Urothelium cell line (cell line): Measurements from ENCODE around the gene APBB1IP.
"Not testable (repeated sequence)": the region's sequence is repeated elsewhere in the genome, so short reads cannot be mapped to it uniquely, and the experiment has no call there.

Source experiments
- DNase-seq: peaks from one replicate; pipeline ENCODE4 v3.0.0; 2011; ENCODE audit warnings: low spot score, mixed read lengths
- FAIRE-seq: peaks from 2 replicates; lab custom pipeline; 2011; peaks lifted over from hg19 to GRCh38; lab: Jason Lieb, UNC

The APBB1IP gene

DNA sequence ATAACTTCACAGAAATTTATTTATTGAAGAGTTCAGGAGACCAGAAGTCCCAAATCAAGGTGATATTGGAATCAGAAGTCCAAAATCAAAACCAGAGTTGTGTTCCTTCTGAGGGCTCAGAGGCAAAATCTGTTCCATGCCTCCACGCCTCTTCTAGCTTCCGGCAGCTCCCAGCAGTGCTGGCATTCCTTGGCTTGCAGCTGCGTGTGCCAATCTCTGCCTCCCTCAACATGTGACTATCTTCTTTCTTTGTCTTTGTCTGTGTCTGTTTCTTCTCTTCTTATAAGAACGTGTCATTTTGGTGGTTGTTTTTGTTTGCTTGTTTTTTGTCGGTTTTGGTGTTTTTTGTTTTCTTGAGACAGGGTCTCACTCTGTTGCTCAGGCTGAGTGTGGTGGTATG lies 116.1 kb downstream of the APBB1IP start:
- FAIRE-seq (peak; percentile 32), DNase-seq (no peak)

DNA sequence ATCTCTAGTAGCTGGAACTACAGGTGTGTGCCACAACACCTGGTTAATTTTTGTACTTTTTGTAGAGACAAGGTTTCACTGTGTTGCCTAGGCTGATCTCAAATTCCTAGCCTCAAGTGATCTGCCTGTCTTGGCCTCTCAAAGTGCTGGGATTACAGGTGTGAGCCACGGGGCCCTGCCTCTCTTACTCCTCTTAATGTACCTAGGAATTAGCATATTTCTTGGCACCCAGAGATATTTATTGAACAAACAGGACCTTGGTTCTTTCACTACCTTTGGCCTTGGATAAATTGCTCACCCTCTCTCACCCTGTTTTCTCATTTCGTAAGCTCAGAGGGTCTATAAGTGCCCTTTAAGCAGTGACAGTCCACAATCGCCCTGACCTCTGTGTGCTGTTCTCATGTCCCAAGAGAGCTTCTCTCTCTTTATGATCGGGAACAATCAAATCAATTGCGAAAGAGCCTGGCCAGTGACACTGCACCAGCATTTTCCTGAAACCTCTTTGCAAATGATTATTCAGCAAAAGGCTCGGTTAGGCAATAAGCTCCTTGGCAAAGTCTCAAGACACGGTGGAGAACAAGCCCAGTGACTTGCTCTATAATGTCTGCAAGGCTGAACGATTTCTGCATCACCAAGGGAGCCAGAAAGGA lies 117.7 kb downstream of the APBB1IP start:
- DNase-seq (no peak), FAIRE-seq (no peak)

DNA sequence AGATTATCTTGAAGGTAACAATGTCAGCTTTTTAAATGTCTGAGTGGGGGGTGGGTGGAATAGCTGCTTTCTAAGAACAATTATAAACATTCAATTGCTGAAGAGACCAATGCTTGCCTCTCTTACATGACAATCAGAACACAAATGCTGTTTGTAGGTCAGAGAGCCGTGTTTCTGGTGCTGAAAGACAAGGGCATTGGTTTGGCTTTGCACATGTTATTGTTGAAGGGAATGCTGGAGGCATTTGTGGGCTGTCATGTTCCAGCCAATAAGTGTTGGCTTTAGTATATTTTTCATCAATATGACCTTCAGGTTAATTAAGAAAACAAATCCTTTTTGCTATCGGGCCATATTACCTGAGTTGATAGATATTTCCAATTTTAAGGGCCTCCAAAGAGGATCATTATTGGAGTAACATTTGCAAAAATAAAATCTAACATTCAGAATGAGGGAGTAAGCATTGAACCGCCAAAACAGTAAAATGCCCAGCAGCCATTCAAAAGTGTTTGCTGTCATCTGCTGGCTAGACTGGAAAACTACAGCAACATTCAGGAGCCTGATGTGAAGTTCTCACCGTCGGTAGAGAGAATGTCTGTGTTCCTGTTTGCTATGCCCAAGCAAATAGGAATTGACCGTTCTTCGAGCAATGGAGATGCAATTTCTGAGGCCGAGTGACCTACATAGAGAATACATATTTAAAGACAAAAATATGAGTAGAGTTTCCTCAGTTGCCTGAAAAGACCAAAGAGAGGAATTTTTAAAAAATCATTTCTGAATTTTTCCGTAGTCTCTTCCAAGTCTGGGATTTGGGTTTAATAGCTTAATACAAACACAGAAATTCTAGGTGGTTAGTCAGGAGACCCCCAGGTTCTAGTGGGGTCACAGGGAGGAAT lies 118.9 kb downstream of the APBB1IP start:
- DNase-seq = peak; percentile 72

DNA sequence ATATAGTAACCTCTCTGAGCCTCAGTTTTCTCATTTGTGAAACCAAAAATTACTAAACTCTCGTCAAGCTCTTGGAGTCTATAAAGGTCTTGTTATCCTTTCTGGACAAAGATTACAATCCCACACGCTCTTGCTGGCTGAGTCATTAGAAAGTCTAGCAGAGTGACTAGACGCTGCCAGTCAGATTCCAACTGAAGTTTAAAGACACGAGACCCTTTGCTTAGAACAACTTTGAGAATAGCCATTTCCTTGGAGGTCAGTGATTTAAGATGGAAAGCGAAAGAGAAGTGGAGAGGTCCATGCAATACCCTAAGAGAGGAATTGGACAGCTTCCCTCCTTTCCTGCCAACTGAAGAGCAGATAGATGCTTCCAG lies 119.5 kb downstream of the APBB1IP start:
- DNase-seq = peak; percentile 36
- FAIRE-seq = no peak

More for the DNA sequence above, 118.9 kb downstream of the APBB1IP start:
- FAIRE-seq = peak; percentile 42

DNA sequence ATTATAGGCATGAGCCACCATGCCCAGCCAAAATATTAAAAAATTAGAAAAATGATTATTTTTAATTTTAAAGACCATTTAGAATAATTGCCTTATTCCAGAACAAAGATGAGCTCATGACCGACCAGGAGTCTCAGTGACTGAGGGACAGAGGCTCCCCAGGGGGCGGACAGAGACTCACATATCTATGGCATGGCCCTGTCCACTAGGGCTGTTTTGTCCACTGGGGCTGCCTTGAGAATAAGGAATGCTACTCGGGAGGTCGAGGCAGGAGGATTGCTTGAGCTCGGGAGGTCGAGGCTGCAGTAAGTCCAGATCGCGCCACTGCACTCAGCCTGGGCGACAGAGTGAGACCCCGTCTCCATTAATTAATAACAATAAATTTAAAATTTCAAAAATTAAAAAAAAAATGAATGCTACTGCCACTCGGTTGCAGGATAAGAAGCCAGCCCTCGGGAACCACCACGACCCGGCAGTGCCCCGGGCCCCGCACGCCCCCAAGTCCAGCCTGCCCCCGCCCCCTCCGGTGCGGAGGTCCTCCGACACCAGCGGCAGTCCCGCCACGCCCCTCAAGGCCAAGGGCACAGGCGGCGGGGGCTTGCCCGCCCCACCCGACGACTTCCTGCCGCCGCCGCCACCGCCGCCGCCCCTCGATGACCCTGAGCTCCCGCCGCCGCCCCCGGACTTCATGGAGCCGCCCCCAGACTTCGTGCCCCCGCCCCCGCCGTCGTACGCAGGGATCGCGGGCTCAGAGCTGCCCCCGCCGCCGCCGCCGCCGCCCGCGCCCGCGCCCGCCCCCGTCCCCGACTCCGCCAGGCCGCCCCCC lies 128.6 kb downstream of the APBB1IP start:
- FAIRE-seq = no peak
- DNase-seq = peak; percentile 65

DNA sequence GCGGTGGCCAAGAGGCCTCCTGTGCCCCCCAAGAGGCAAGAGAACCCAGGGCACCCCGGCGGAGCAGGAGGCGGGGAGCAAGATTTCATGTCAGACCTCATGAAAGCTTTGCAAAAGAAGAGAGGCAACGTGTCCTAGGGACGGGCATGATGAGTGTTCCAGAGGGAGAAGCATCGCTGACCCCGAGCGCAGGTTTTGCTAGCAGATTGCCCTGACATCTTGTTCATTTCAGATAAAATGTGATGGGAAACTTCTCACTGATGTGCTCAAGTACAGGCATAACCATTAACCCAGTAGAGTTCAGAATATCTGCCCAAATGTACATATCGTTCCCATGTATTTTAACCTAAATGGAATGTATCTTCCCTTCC lies 129.2 kb downstream of the APBB1IP start:
- FAIRE-seq (no peak), DNase-seq (no peak)

DNA sequence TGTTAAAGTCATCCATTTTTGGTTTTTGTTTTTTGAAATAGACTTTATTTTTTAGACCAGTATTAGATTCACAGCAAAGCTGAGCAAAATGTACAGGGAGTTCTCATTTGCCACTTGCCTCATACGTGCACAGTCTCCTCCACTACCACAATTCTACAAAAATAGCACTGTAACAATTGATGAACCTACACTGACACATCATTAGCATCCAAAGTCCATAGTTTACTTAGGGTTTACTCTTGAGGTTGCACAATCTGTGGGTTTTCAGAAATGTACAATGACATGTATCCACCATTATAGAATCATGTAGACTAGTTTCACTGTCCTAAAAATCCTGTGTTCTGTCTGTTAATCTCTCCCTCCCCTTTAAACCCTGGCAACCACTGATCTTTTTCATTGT lies 133.5 kb downstream of the APBB1IP start:
- FAIRE-seq (no peak), DNase-seq (no peak)

DNA sequence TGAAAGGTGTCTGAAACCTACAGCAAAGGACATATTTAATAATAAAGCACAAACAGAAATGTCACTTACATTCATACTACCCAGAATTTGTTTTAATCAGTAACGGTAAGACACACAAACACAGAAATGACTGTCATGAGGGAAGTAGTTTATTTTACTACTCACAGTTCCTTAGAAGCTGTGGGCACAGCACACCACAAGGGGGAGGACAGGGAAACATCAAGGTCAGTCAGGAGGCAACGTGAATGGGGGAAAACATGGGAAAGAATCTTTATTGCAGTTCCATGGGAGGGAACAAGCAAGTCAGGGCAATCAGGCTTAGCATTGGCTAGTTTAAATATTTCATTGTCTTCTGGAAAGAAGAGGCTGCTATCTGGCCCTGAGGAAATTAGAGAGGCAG lies 135.5 kb downstream of the APBB1IP start:
- no peak for DNase-seq
- no peak for FAIRE-seq

DNA sequence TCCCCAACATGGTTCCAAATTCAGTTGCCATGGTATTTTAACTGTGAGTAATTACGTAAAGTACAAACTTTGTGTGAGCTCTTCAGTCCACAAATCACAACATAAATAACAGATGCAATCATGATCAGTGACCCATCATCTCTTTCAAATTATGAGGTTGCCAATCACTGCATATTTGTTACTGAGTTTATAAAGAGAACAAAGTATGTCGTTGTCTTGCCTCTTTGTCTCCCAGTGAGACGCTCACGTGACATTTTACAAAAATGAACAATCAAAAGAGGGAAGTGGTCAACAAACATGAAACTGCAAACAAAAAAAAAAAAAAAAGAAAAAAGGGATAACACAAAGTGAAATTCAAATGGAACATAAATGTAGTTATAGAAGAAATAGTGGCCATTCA lies 136.6 kb downstream of the APBB1IP start:
- DNase-seq = no peak
- FAIRE-seq = no peak

DNA sequence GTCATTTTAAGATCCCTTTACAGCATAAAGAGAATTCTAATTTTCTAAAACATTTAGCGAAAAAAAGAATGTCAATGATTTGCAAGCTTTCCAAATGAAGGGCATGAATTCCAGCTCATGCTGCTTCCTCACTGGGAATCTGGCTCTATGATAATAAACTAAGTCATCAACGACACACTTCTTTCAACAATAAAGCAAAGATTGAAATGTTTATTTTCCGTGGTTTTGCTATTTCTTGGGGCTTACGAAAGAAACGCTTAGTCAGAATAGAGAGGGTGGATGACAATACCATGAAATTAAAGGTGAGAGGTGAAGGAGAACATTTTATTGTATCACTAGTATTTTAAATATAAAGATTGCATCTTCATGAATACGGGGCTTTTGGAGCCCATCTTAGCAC lies 140.2 kb downstream of the APBB1IP start:
- DNase-seq, FAIRE-seq: not testable (repeated sequence)

DNA sequence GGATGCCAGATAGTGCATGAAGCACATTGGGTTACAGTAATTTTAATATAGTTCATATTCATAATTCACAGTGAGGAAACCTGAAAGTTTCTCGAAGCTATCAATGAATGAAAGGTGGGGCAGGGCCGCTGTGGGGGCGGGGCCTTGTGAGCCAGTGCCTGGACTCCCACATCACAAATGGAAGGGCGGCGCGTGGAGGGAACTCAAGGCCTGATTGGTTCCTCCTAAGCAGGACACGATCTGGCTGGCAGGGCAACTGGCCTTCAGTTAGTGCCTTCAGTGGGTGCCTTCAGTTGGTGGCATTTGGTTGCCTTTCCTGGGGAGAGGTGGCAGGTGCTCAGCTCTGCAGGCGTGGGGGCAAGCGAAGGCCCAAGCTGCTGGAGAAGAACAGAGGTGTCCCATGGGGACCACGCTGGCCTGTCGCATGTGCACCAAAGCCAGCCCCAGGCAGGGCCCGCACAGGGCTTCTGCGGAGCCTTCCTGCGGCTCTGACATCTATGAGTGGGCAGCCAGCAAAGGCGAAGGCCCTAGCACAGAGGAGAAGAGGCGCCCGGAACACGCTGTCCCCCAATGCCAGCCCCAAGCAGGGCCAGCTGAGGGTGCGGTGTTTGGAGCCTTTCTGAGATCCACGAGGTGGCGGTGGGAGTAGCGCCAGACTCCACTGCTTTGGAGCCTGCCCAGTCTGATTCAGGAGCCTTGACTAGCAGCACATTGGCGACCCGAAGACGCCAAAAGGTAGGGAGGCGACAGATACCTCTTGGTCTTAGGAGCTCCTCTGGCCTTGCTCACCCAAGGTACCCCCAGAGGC lies 141.3 kb downstream of the APBB1IP start:
- FAIRE-seq (no peak), DNase-seq (no peak)

DNA sequence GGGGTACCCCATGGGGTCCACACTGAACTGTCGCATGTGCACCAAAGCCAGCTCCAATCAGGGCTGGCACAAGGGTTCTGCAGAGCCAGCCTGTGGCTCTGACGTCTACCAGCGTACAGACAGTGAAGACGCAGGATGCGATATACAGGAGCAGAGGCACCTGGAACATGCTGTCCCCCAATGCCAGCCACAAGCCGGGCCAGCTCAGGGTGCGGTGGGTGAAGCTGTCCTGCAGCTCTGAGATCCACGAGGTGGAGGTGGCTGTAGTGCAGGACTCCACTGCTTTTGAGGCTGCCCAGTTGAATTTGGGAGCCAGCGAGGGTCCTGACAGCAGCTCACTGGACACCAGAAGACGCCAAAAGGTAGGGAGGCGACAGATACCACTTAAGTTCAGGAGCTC lies 148.1 kb downstream of the APBB1IP start:
- FAIRE-seq (no peak), DNase-seq (no peak)

DNA sequence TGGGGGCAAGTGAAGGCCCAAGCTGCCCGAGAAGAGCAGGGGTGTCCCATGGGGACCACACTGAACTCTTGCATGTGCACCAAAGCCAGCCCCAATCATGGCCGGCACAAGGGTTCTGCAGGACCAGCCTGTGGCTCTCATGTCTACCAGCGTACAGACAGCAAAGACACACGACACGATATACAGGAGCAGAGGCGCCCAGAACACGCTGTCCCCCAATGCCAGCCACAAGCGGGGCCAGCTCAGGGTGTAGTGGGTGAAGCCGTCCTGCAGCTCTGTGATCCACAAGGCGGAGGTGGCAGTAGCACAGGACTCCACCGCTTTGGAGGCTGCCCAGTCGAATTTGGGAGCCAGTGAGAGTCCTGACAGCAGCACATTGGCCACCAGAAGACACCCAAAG lies 150.5 kb downstream of the APBB1IP start:
- no peak for FAIRE-seq

DNA sequence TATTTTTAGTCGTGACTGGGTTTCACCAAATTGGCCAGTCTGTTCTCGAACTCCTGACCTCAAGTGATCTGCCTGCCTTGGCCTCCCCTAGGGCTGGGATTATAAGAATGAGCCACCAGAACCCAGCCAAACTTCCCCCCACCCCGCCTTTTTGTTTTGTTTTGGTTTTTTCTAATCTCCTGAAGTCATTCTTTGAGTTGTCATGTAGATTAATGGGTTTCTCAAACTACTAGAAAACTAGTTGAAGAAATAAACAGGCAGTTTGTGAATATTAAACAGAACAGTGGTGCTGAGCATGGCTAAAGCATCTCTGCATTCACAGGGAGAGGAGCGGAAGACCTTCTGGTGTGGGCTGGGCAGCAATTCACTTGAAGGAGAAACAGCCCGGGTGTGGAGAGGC lies 151.7 kb downstream of the APBB1IP start:
- not testable (repeated sequence) for DNase-seq, FAIRE-seq

More for the DNA sequence above, 150.5 kb downstream of the APBB1IP start:
- no peak for DNase-seq

DNA sequence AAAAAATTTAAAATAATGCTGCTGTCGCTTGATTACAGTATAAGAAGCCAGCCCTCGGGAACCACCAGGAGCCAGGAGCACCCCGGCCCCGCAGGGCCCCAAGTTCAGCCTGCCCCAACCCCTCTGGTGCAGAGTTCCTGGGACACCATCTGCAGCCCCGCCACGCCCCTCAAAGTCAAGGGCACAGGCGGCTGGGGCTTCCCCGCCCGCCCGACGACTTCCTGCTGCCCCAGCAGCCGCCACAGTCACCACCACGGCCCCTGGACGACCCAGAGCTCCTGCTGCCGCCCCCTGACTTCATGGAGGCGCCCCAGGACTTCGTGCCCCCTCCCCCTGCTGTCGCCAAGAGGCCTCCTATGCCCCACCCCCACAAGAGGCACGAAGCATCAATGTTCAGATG lies 155.8 kb downstream of the APBB1IP start:
- FAIRE-seq (no peak), DNase-seq (peak; percentile 21)

DNA sequence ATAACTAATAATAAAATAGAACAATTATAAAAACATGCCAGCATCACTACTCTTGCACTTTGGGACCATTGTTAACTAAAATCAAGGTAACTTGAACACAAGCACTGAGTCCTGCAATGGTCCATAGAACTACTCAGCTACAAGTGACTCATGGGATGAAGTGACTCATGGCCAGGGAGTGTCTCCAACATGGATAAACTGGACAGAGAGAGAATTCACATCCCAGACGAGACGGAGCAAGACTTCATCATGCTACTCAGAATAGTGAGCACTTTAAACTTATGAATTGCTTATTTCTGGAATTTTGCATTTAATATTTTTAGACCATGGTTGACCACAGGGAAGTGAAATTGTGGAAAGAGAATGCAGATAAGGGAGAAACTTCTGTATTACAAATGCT lies 165.1 kb downstream of the APBB1IP start:
- not testable (repeated sequence) for DNase-seq
- peak; percentile 99 for FAIRE-seq

DNA sequence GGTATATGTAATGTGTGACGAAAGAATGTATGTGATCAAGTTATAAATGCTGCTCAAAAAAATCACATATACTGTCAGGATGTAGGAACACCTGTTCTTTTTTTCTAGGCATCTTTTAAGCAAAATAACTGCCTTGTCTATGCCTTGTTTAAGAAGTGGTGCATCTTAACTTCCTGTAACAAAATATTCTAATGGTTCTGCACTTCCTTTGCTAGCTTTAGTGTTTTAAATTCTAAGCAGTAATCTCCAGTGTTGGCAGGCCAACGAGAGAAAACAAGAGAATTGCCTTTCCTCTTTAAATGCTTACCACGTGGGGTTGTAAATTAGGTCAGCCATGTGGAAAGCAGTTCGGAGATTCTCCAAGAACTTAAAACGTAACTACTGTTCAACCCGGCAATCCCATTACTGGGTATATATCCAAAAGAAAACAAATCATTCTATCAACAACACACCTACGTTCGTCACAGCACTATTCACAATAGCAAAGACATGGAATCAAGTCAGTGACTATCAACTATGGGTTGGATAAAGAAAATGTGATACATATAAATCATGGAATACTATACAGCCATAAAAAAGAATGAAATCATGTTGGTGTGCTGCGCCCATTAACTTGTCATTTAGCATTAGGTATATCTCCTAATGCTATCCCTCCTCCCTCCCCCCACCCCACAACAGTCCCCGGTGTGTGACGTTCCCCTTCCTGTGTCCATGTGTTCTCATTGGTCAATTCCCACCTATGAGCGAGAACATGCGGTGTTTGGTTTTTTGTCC lies 166.4 kb downstream of the APBB1IP start:
- DNase-seq, FAIRE-seq: not testable (repeated sequence)

DNA sequence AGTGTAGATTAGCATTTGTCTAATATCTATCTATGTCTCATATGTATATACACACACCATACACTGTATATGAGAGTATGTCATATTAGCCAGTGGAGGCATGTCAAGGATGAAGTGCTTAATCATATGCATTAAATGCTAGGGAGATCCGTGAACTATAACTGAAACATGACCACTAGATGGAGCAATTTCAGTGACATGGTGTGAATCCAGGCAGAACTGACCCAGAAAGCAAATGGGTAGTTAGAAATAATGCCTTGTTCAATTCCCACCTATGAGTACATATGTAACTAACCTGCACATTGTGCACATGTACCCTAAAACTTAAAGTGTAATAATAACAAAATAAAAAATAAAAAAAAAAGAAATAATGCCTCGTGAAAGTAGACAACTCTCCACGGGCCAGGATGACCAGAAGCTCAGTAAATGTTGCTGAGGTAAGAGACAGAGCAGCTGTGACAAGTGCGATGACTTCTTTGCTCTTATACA lies 168.3 kb downstream of the APBB1IP start:
- peak; percentile 77 for FAIRE-seq
- not testable (repeated sequence) for DNase-seq

DNA sequence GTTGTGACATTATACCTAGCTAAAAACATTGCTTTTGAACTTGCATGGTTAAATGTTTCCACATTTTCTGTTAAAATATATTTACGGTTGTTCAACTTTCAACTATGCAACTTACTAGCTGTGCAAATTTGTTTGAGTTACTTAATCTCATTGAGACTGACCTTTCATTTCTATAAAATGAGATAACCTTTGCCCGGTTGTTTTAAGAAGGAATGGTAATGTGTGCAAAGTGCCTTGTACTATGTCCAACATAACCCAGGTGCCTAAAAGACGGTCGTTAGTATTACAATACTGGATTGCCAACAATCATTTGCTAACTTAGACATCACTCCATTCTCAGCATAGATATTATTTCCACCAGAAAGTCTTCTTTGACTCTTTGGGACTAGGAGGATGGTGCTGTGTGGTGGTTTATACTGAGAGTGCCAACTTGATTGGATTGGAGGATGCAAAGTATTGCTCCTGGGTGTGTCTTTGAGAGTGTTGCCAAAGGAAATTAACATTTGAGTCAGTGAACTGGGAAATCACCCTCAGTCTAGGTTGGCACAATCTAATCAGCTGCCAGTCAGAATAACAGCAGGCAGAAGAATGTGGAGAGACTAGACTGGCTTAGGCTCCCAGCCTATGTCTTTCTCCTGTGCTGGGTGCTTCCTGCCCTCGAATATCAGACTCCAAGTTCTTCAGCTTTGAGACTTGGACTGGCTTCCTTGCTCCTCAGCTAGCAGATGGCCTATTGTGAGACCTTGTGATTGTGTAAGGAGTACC lies 174.2 kb downstream of the APBB1IP start:
- FAIRE-seq = no peak
- DNase-seq = no peak
